Stimulated activated CD8-positive, alpha-beta memory T cell treated with anti-CD3 and anti-CD28 coated beads, Interleukin-4, amount 100 ng/mL, for 24 hours (primary cell): ENCODE measurements around the gene AGR2.

Experiments
- DNase-seq: peaks from one replicate; pipeline ENCODE4 v3.0.0-alpha.2; 2020; ENCODE audit warnings: low read depth

The AGR2 gene

GRCh38 chr7:16812542-16813231 is 7.9 kb upstream of the AGR2 start:
- DNase-seq = no peak

- DNase-seq = no peak
Measured at GRCh38 chr7:16811551-16811950, 6.8 kb upstream of the AGR2 start.

GRCh38 chr7:16810573-16810972 is 5.8 kb upstream of the AGR2 start:
- no peak for DNase-seq

GRCh38 chr7:16810112-16810511 is 5.3 kb upstream of the AGR2 start:
- no peak for DNase-seq

- DNase-seq = no peak
Measured at GRCh38 chr7:16805441-16805840, 642 bp upstream of the AGR2 start.

- no peak for DNase-seq
Measured at GRCh38 chr7:16803881-16804673, 722 bp downstream of the AGR2 start.

GRCh38 chr7:16803125-16803524 is 1.7 kb downstream of the AGR2 start:
- DNase-seq = no peak

GRCh38 chr7:16801579-16801978 is 3.2 kb downstream of the AGR2 start:
- DNase-seq = no peak

- DNase-seq = no peak
Measured at GRCh38 chr7:16801111-16801542, 3.7 kb downstream of the AGR2 start.

- no peak for DNase-seq
Measured at GRCh38 chr7:16795624-16796023, 9.2 kb downstream of the AGR2 start.

GRCh38 chr7:16794986-16795385 is 9.8 kb downstream of the AGR2 start:
- no peak for DNase-seq

- no peak for DNase-seq
Measured at GRCh38 chr7:16791905-16792698, 12.7 kb downstream of the AGR2 start.

- DNase-seq = no peak
Measured at GRCh38 chr7:16791071-16791470, 13.7 kb downstream of the AGR2 start.

GRCh38 chr7:16787127-16787526 is 17.7 kb downstream of the AGR2 start:
- no peak for DNase-seq

GRCh38 chr7:16786257-16786656 is 18.5 kb downstream of the AGR2 start:
- no peak for DNase-seq

GRCh38 chr7:16785846-16786245 is 19.0 kb downstream of the AGR2 start:
- no peak for DNase-seq

GRCh38 chr7:16785321-16785720 is 19.5 kb downstream of the AGR2 start:
- DNase-seq = no peak

GRCh38 chr7:16780596-16780995 is 24.2 kb downstream of the AGR2 start:
- no peak for DNase-seq

GRCh38 chr7:16779051-16779450 is 25.7 kb downstream of the AGR2 start:
- no peak for DNase-seq

GRCh38 chr7:16778476-16778875 is 26.3 kb downstream of the AGR2 start:
- no peak for DNase-seq

- no peak for DNase-seq
Measured at GRCh38 chr7:16776053-16776452, 28.7 kb downstream of the AGR2 start.

GRCh38 chr7:16774986-16775385 is 29.8 kb downstream of the AGR2 start:
- DNase-seq = no peak

- DNase-seq = no peak
Measured at GRCh38 chr7:16774294-16774693, 30.5 kb downstream of the AGR2 start.
